Measurements from ENCODE around the gene PLD1. TPM values are rescaled to one million over a fixed set of nuclear protein-coding genes. Genes with fewer than 3 reads are reported as not detected.

The PLD1 gene
- total RNA-seq, 2 experiments from 2014 or later = 0.22 to 1.0 TPM

GRCh38 chr3:171622126-171622525, 188.2 kb downstream of the PLD1 start:
- intact Hi-C loops (cut with DNase I, micrococcal nuclease) = no loop called here
- Mint-ChIP-seq H3K9me3 (peaks cover 2% of the 10 kb centered on the region), H3K27me3 (peaks cover 4% of the 10 kb centered on the region), H3K4me3 (no peak overlapping the region), H3K4me1 (ENCODE audit: low read depth) (no peaks in the 10 kb centered on the region), H3K27ac (no peak overlapping the region), H3K36me3 (ENCODE audit: low read depth) (no peaks in the 10 kb centered on the region)
- ChIA-PET CTCF (no interaction called here), POLR2A (no interaction called here)
- no peak overlapping the region for H3K27ac ChIP-seq (ENCODE audit: low read depth in 1 of 2, low read length in 2 of 2)
- H3K36me3 ChIP-seq (ENCODE audit: insufficient read depth, low read length) = no peaks in the 10 kb centered on the region
- DNase-seq = no peak
- H3K4me3 ChIP-seq (ENCODE audit: low read length) = no peak overlapping the region
- no peaks in the 10 kb centered on the region for H3K27me3 ChIP-seq (ENCODE audit: control insufficient read depth in 1 of 2, insufficient read depth in 2 of 2, low read length in 2 of 2)
- no peak for ATAC-seq (ENCODE audit: poor library complexity)
- no peaks in the 10 kb centered on the region for H3K9me3 ChIP-seq (ENCODE audit: control insufficient read depth in 1 of 2, insufficient read depth in 1 of 2, low read length in 2 of 2)
- H3K4me1 ChIP-seq (ENCODE audit: insufficient read depth, low read length) = no peaks in the 10 kb centered on the region
- TF ChIP-seq CTCF (IDR thresholded peaks at IDR 0.05) = no peak

GRCh38 chr3:171620825-171621434, 189.4 kb downstream of the PLD1 start:
- Histone ChIP-seq H3K27me3 (ENCODE audit: control insufficient read depth in 1 of 2, insufficient read depth in 2 of 2, low read length in 2 of 2) (no peaks in the 10 kb centered on the region), H3K27ac (ENCODE audit: low read depth in 1 of 2, low read length in 2 of 2) (no peak overlapping the region), H3K36me3 (ENCODE audit: insufficient read depth, low read length) (no peaks in the 10 kb centered on the region), H3K4me3 (ENCODE audit: low read length) (no peak overlapping the region), H3K4me1 (ENCODE audit: insufficient read depth, low read length) (no peaks in the 10 kb centered on the region), H3K9me3 (ENCODE audit: control insufficient read depth in 1 of 2, insufficient read depth in 1 of 2, low read length in 2 of 2) (no peaks in the 10 kb centered on the region)
- ChIA-PET CTCF (no interaction called here), POLR2A (no interaction called here)
- H3K27ac Mint-ChIP-seq = no peak overlapping the region
- ATAC-seq (ENCODE audit: poor library complexity) = no peak
- peaks cover 4% of the 10 kb centered on the region for H3K27me3 Mint-ChIP-seq
- H3K4me3 Mint-ChIP-seq = no peak overlapping the region
- H3K9me3 Mint-ChIP-seq = peaks cover 2% of the 10 kb centered on the region
- intact Hi-C loops (cut with DNase I, micrococcal nuclease) = no loop called here
- no peak for TF ChIP-seq CTCF (IDR thresholded peaks at IDR 0.05)
- no peaks in the 10 kb centered on the region for H3K4me1 Mint-ChIP-seq (ENCODE audit: low read depth)
- DNase-seq = no peak
- no peaks in the 10 kb centered on the region for H3K36me3 Mint-ChIP-seq (ENCODE audit: low read depth)

- Mint-ChIP-seq H3K9me3 (no peaks in the 10 kb centered on the region), H3K4me1 (ENCODE audit: low read depth) (no peaks in the 10 kb centered on the region), H3K36me3 (ENCODE audit: low read depth) (no peaks in the 10 kb centered on the region), H3K27me3 (peaks cover 4% of the 10 kb centered on the region), H3K27ac (no peak overlapping the region), H3K4me3 (no peak overlapping the region)
- H3K9me3 ChIP-seq (ENCODE audit: control insufficient read depth in 1 of 2, insufficient read depth in 1 of 2, low read length in 2 of 2) = no peaks in the 10 kb centered on the region
- ChIA-PET CTCF (no interaction called here), POLR2A (no interaction called here)
- no peaks in the 10 kb centered on the region for H3K36me3 ChIP-seq (ENCODE audit: insufficient read depth, low read length)
- H3K27ac ChIP-seq (ENCODE audit: low read depth in 1 of 2, low read length in 2 of 2) = no peak overlapping the region
- H3K4me1 ChIP-seq (ENCODE audit: insufficient read depth, low read length) = no peaks in the 10 kb centered on the region
- H3K4me3 ChIP-seq (ENCODE audit: low read length) = no peak overlapping the region
- ATAC-seq (ENCODE audit: poor library complexity) = no peak
- no peaks in the 10 kb centered on the region for H3K27me3 ChIP-seq (ENCODE audit: control insufficient read depth in 1 of 2, insufficient read depth in 2 of 2, low read length in 2 of 2)
- no peak for TF ChIP-seq CTCF (IDR thresholded peaks at IDR 0.05)
- DNase-seq = no peak
- intact Hi-C loops (cut with DNase I, micrococcal nuclease) = no loop called here
These were observed 193.5 kb downstream of the PLD1 start for GRCh38 chr3:171616798-171617197.

All from CD4-positive, alpha-beta T cell (primary cell).